Uterus (tissue), 4 donors: ENCODE results near the gene CDC25A. TPM values are rescaled to one million over a fixed set of nuclear protein-coding genes. Genes with fewer than 3 reads are reported as not detected.

ENCODE experiments used
- DNase-seq, 2 donors: peaks; one replicate each; pipeline ENCODE4 v3.0.0-alpha.2; 2019 to 2020
- H3K27ac ChIP-seq, 2 donors: fragments of 200-600 bp; sonication (generic); 1 replicate in 1 of 2; 2 replicates in 1 of 2; pipeline ENCODE4 v1.5.1; 2016 to 2018
- H3K27me3 ChIP-seq, 2 donors: fragments of 200-600 bp; sonication (generic); one replicate each; pipeline ENCODE4 v1.5.1; 2018 to 2019; ENCODE audit warnings: control low read depth in 1 of 2
- H3K36me3 ChIP-seq, 2 donors: fragments of 200-600 bp; sonication (generic); one replicate each; pipeline ENCODE4 v1.5.1; 2019; ENCODE audit warnings: control low read depth in 1 of 2
- H3K4me1 ChIP-seq, 2 donors: fragments of 200-600 bp; sonication (generic); one replicate each; pipeline ENCODE4 v1.5.1; 2018 to 2019; ENCODE audit warnings: control low read depth in 1 of 2
- H3K4me3 ChIP-seq, 2 donors: fragments of 200-600 bp; sonication (generic); 1 replicate in 1 of 2; 2 replicates in 1 of 2; pipeline ENCODE4 v1.5.1; 2018 to 2019; ENCODE audit warnings: mild to moderate bottlenecking in 1 of 2
- H3K9me3 ChIP-seq, 2 donors: fragments of 200-600 bp; sonication (generic); one replicate each; pipeline ENCODE4 v1.5.1; 2019; ENCODE audit warnings: control low read depth in 1 of 2
- CTCF ChIP-seq, 4 experiments: fragments of 200-600 bp in 2 of 4; fragments of 450-650 bp in 2 of 4; sonication (generic) in 2 of 4; IDR thresholded peaks; one replicate each; pipeline ENCODE4 v1.5.1; 2016 to 2019; ENCODE audit warnings: antibody characterized with exemption in 4 of 4, mild to moderate bottlenecking in 2 of 4, moderate library complexity in 1 of 4
- POLR2A ChIP-seq, 2 donors: fragments of 450-650 bp; IDR thresholded peaks; one replicate each; pipeline ENCODE4 v1.6.1; 2016; ENCODE audit warnings: antibody characterized with exemption in 2 of 2, mild to moderate bottlenecking in 1 of 2, moderate library complexity in 1 of 2
- intact Hi-C: fragments of 100-400 bp; cut with DNase I; formaldehyde crosslinking; loops from one replicate; pipeline ENCODE4 v1.15.1; 2023; ENCODE audit warnings: low total_unique reads
- total RNA-seq, 4 donors: library from RNA; depleted of rRNA in 3 of 4; stranded (reverse); fragments of >200 nt in 3 of 4; gene quantifications; one replicate each; pipeline versions ENCODE4 v1.1.0 to v1.2.4, GENCODE V29; 2014 to 2023
- donor health status: DM: yes; HTN: yes; CAD: no.

The CDC25A gene
- total RNA-seq, 4 donors from 2014 or later: 0.67 to 10.5 TPM; not detected in 2

- H3K36me3 ChIP-seq: no peaks in the 10 kb centered on the region
- no peak for DNase-seq
- no peaks in the 10 kb centered on the region for H3K27me3 ChIP-seq
- H3K9me3 ChIP-seq: no peaks in the 10 kb centered on the region
- H3K27ac ChIP-seq: no peak overlapping the region
- intact Hi-C loops: no loop called here
- H3K4me1 ChIP-seq: no peaks in the 10 kb centered on the region
- H3K4me3 ChIP-seq: no peak overlapping the region
- TF ChIP-seq CTCF (IDR thresholded peaks at IDR 0.05) (no peak), POLR2A (IDR thresholded peaks at IDR 0.05) (no peak)
Measured at GRCh38 chr3:48180531-48181253, 7.5 kb downstream of the CDC25A start.

- TF ChIP-seq POLR2A (IDR thresholded peaks at IDR 0.05): no peak
- no peak for TF ChIP-seq CTCF (IDR thresholded peaks at IDR 0.05)
- H3K9me3 ChIP-seq: no peaks in the 10 kb centered on the region
- no peaks in the 10 kb centered on the region for H3K4me1 ChIP-seq
- H3K4me3 ChIP-seq: no peak overlapping the region
- H3K36me3 ChIP-seq: no peaks in the 10 kb centered on the region
- intact Hi-C loops: no loop called here
- no peak overlapping the region for H3K27ac ChIP-seq
- no peaks in the 10 kb centered on the region for H3K27me3 ChIP-seq
- DNase-seq: no peak
Measured at GRCh38 chr3:48180021-48180420, 8.2 kb downstream of the CDC25A start.

- Histone ChIP-seq H3K4me1 (no peaks in the 10 kb centered on the region), H3K27ac (no peak overlapping the region), H3K27me3 (no peaks in the 10 kb centered on the region), H3K9me3 (no peaks in the 10 kb centered on the region), H3K36me3 (no peaks in the 10 kb centered on the region), H3K4me3 (no peak overlapping the region)
- DNase-seq: no peak
- TF ChIP-seq CTCF (IDR thresholded peaks at IDR 0.05) (no peak), POLR2A (IDR thresholded peaks at IDR 0.05) (no peak)
- intact Hi-C loops: no loop called here
Measured at GRCh38 chr3:48178072-48178471, 10.1 kb downstream of the CDC25A start.

- intact Hi-C loops: loop anchor here (10.0 kb wide), 1 partner anchor 323 kb away; no protein-coding TSS in a partner anchor
- peak; percentile 54 to 64 for DNase-seq
- peak overlapping the region in 1 of 2 donors; percentile 32 for H3K27ac ChIP-seq
- no peaks in the 10 kb centered on the region for H3K36me3 ChIP-seq
- H3K27me3 ChIP-seq: no peaks in the 10 kb centered on the region
- no peak overlapping the region for H3K4me3 ChIP-seq
- no peaks in the 10 kb centered on the region for H3K4me1 ChIP-seq
- H3K9me3 ChIP-seq: no peaks in the 10 kb centered on the region
- peak; percentile 42 to 63 (median 56) for TF ChIP-seq CTCF (IDR thresholded peaks at IDR 0.05)
- TF ChIP-seq POLR2A (IDR thresholded peaks at IDR 0.05): no peak
Measured at GRCh38 chr3:48157950-48158376, 30.3 kb downstream of the CDC25A start.

GRCh38 chr3:48157202-48157840 lies 30.9 kb downstream of the CDC25A start:
- Histone ChIP-seq H3K27me3 (no peaks in the 10 kb centered on the region), H3K27ac (peak overlapping the region in 1 of 2 donors; percentile 32), H3K4me1 (no peaks in the 10 kb centered on the region), H3K9me3 (no peaks in the 10 kb centered on the region), H3K36me3 (no peaks in the 10 kb centered on the region), H3K4me3 (no peak overlapping the region)
- intact Hi-C loops: loop anchor here (10.0 kb wide), 1 partner anchor 323 kb away; no protein-coding TSS in a partner anchor
- DNase-seq: no peak
- TF ChIP-seq POLR2A (IDR thresholded peaks at IDR 0.05): no peak
- no peak for TF ChIP-seq CTCF (IDR thresholded peaks at IDR 0.05)
